AG10803 (cell line): Measurements from ENCODE around the gene TM9SF4.

Source experiments
- DNase-seq: peaks from one replicate; pipeline ENCODE4 v3.0.0; 2010; ENCODE audit warnings: low read depth
- H3K4me3 ChIP-seq: 2 replicates; pipeline ENCODE4 v1.5.1; 2011; ENCODE audit warnings: mild to moderate bottlenecking, low read length, control low read depth
- TF ChIP-seq, protein P1 (sequence below): conservative IDR thresholded peaks from 2 replicates; pipeline ENCODE4 v1.5.1; 2011; ENCODE audit warnings: mild to moderate bottlenecking, low read length, control low read depth, inconsistent platforms

The TM9SF4 gene

DNA sequence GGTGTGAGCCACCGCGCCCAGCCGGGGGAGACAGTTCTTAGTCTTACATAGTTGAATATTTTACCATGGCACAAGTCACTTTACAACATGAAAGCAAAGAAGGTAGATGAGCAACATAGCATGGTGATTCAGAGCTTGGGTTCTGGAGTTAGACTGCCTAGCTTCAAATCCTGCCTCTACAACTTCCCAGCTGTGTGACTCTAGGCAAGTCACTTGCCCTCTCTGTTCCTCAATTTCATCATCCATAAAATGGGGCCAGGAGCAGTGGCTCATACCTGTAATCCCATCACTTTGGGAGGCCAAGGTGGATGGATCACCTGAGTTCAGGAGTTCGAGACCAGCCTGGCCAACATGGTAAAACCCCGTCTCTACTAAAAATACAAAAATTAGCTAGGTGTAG is 31.2 kb upstream of the TM9SF4 start:
- no peak for DNase-seq
- TF ChIP-seq, protein P1, sequence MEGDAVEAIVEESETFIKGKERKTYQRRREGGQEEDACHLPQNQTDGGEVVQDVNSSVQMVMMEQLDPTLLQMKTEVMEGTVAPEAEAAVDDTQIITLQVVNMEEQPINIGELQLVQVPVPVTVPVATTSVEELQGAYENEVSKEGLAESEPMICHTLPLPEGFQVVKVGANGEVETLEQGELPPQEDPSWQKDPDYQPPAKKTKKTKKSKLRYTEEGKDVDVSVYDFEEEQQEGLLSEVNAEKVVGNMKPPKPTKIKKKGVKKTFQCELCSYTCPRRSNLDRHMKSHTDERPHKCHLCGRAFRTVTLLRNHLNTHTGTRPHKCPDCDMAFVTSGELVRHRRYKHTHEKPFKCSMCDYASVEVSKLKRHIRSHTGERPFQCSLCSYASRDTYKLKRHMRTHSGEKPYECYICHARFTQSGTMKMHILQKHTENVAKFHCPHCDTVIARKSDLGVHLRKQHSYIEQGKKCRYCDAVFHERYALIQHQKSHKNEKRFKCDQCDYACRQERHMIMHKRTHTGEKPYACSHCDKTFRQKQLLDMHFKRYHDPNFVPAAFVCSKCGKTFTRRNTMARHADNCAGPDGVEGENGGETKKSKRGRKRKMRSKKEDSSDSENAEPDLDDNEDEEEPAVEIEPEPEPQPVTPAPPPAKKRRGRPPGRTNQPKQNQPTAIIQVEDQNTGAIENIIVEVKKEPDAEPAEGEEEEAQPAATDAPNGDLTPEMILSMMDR = no peak
- H3K4me3 ChIP-seq = no peak overlapping the region

DNA sequence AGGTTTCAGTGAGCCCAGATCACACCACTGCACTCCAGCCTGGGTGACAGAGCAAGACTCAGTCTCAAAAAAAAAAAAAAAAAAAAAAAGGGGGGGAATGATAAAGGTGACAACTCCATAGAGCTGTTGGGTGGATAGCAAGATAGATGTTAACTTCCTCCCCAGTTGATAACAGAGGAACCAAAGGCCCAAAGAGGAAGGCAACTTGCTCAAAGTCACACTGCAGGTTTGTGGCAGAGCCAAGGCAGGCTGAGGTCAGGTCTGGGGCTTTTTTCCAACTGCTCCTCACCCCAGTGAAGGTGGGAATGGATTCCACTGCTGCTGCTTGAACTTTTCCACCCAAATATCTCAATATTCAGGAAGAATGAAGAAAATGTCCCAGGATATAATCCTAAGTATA is 30.7 kb upstream of the TM9SF4 start:
- no peak for DNase-seq
- TF ChIP-seq, protein P1 = no peak
- H3K4me3 ChIP-seq = no peak overlapping the region

DNA sequence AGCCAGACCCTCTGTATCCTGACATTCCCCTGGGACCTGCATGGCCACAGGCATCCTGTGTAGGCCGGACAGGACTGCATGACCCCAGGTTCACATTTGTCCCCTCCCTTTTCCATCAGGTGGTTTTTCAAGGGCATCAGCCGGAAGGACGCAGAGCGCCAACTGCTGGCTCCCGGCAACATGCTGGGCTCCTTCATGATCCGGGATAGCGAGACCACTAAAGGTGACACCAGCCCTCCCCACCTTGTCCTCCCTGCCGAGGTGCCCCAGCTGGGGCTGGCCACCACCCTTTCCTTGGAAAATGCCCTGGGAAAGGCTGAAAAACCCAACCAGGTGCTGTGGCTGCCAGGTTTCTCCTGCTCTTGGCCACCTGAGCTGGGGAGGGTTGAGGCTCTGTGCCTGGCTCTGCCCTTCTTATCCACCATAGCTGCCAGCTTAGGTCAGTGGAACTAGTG is 29.8 kb upstream of the TM9SF4 start:
- H3K4me3 ChIP-seq = no peak overlapping the region
- no peak for DNase-seq
- TF ChIP-seq, protein P1 = no peak

DNA sequence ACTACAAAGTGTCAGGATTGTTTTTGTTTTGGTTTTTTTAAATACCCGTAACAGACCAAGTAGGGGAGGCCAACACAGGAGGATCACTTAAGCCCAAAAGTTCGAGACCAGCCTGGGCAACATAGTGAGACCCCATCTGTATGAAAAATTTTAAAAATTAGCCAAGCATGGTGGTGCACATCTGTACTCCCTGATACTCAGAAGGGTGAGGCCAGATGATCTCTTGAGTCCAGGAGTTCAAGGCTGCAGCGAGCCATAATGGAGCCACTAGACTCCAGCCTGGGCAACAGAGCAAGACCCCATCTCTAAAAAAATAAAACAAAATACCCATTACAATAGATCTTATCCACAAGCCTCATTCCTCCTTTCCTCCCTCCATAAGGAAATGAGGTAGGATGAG is 28.7 kb upstream of the TM9SF4 start:
- no peak for DNase-seq
- TF ChIP-seq, protein P1 = no peak
- H3K4me3 ChIP-seq = no peak overlapping the region

DNA sequence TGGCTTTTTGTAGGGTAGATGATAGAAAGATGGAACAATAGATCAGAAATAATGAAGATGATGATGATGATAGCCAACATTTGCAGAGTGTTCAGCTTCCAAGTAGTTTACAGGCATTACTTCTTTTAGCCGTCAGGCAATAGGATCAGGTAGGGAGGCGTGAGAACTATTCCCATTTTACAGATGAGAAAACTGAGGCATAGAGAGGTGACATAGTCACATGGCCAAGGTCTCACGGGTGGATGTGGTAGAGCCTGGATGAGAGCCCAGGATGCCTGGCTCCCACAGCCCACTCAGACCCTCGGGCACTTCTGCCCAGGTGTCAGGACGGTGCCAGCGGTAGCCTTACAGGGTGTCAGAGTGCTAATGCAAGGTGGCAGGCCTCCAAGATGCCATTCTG is 26.0 kb upstream of the TM9SF4 start:
- no peak overlapping the region for H3K4me3 ChIP-seq
- TF ChIP-seq, protein P1 = no peak
- no peak for DNase-seq

DNA sequence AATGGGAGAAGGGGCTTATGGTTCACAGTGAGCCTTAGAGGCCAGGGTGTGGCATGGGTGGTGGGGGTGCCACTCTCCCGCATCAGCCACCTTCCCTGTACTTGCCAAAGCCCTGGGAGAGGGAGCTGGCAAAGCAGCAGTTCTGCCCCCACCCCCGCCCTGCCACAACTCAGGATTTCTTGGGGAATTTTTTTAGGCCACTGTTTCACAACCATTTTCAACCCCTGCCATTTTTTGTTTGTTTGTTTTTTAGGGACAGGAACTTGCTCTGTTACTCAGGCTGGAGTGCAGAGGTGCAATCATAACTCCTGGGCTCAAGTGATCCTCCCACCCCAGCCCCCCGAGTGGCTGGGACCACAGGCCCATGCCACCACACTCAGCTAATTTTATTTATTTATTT is 22.4 kb upstream of the TM9SF4 start:
- TF ChIP-seq, protein P1 = no peak
- no peak for DNase-seq
- no peak overlapping the region for H3K4me3 ChIP-seq

DNA sequence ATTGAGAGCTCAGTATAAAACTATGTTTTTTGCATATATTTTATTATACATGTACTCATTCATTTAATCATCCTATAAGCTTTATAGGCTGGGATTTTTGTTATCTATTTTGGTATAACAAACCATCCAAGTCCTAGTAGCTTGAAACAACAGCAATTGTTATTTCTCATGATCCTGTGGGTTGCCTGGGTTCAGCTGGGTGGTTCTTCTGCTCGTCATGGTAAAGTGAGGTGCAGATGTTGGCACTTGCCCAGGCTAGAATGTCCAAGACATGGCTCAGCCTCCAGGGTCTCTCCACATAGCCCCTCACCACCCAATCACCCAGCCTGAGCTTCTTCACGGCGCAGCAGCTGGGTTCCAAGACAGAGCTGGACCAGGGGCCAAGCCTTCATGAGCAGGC is 20.8 kb upstream of the TM9SF4 start:
- DNase-seq = no peak
- TF ChIP-seq, protein P1 = no peak
- no peak overlapping the region for H3K4me3 ChIP-seq
